Tibial artery (tissue), 4 donors: ENCODE measurements around the gene PRR33.

ENCODE experiments used
- DNase-seq, 2 donors: peaks; one replicate each; pipeline ENCODE4 v3.0.0-alpha.2; 2019
- H3K27ac ChIP-seq, 2 donors: fragments of 200-600 bp; sonication (generic) in 1 of 2; 1 replicate in 1 of 2; 2 replicates in 1 of 2; pipeline ENCODE4 v1.5.1; 2018 to 2019; ENCODE audit warnings: mild to moderate bottlenecking in 1 of 2
- H3K27me3 ChIP-seq, 2 donors: fragments of 200-600 bp; sonication (generic) in 1 of 2; one replicate each; pipeline versions ENCODE4 v1.5.1 to v1.6.0; 2016 to 2019
- H3K36me3 ChIP-seq, 3 donors: fragments of 200-600 bp; sonication (generic) in 2 of 3; one replicate each; pipeline ENCODE4 v1.5.1; 2016 to 2019; ENCODE audit warnings: mild to moderate bottlenecking in 2 of 3
- H3K4me1 ChIP-seq, 4 donors: fragments of 200-600 bp; sonication (generic) in 2 of 4; 1 replicate in 3 of 4; 2 replicates in 1 of 4; pipeline ENCODE4 v1.5.1; 2016 to 2019
- H3K4me3 ChIP-seq, 2 donors: fragments of 200-600 bp; sonication (generic) in 1 of 2; 1 replicate in 1 of 2; 2 replicates in 1 of 2; pipeline ENCODE4 v1.5.1; 2018 to 2019; ENCODE audit warnings: mild to moderate bottlenecking in 2 of 2
- H3K9me3 ChIP-seq, 3 donors: fragments of 200-600 bp; sonication (generic) in 1 of 3; one replicate each; pipeline ENCODE4 v1.5.1; 2016 to 2019
- CTCF ChIP-seq, 2 experiments: fragments of 200-600 bp in 1 of 2; fragments of 450-650 bp in 1 of 2; IDR thresholded peaks; one replicate each; pipeline ENCODE4 v1.5.1; 2017 to 2019; ENCODE audit warnings: antibody characterized with exemption in 2 of 2, mild to moderate bottlenecking in 1 of 2, moderate library complexity in 1 of 2
- intact Hi-C: fragments of 100-400 bp; cut with DNase I; formaldehyde crosslinking; loops from one replicate; pipeline ENCODE4 v1.15.0; 2023; ENCODE audit warnings: low total_unique reads

PRR33 gene

GRCh38 chr11:1890856-1891830, 552 bp downstream of the PRR33 start:
- Histone ChIP-seq H3K27me3 (peaks cover 0 to 15% of the 10 kb centered on the region in 2 donors), H3K9me3 (no peaks in the 10 kb centered on the region), H3K4me1 (peaks cover 0 to 5% (median 0%) of the 10 kb centered on the region in 4 donors), H3K36me3 (peaks cover 0 to 23% (median 0%) of the 10 kb centered on the region in 3 donors), H3K4me3 (no peak overlapping the region), H3K27ac (no peak overlapping the region)
- TF ChIP-seq CTCF (IDR thresholded peaks at IDR 0.05): no peak
- intact Hi-C loops: no loop called here
- no peak for DNase-seq

GRCh38 chr11:1889941-1890855, 1.5 kb downstream of the PRR33 start:
- Histone ChIP-seq H3K36me3 (peaks cover 0 to 24% (median 0%) of the 10 kb centered on the region in 3 donors), H3K27me3 (peaks cover 0 to 15% of the 10 kb centered on the region in 2 donors), H3K4me1 (peaks cover 0 to 5% (median 0%) of the 10 kb centered on the region in 4 donors), H3K27ac (no peak overlapping the region), H3K4me3 (no peak overlapping the region), H3K9me3 (no peaks in the 10 kb centered on the region)
- DNase-seq: no peak
- no peak for TF ChIP-seq CTCF (IDR thresholded peaks at IDR 0.05)
- intact Hi-C loops: loop anchor here (10.0 kb wide), 1 partner anchor 265 kb away; no protein-coding TSS in a partner anchor

- H3K9me3 ChIP-seq: no peaks in the 10 kb centered on the region
- peaks cover 0 to 5% (median 0%) of the 10 kb centered on the region in 4 donors for H3K4me1 ChIP-seq
- H3K27ac ChIP-seq: no peak overlapping the region
- no peak overlapping the region for H3K4me3 ChIP-seq
- intact Hi-C loops: loop anchor here (10.0 kb wide), 1 partner anchor 265 kb away; no protein-coding TSS in a partner anchor
- DNase-seq: no peak
- TF ChIP-seq CTCF (IDR thresholded peaks at IDR 0.05): no peak
- peaks cover 0 to 15% of the 10 kb centered on the region in 2 donors for H3K27me3 ChIP-seq
- peaks cover 0 to 32% (median 0%) of the 10 kb centered on the region in 3 donors for H3K36me3 ChIP-seq
Observed at GRCh38 chr11:1889224-1889930, 2.3 kb downstream of the PRR33 start.

GRCh38 chr11:1888811-1889210, 2.9 kb downstream of the PRR33 start:
- intact Hi-C loops: loop anchor here (10.0 kb wide), 1 partner anchor 266 kb away; no protein-coding TSS in a partner anchor
- Histone ChIP-seq H3K9me3 (no peaks in the 10 kb centered on the region), H3K36me3 (peaks cover 0 to 36% (median 2%) of the 10 kb centered on the region in 3 donors), H3K27ac (no peak overlapping the region), H3K27me3 (peaks cover 0 to 15% of the 10 kb centered on the region in 2 donors), H3K4me3 (no peak overlapping the region), H3K4me1 (peaks cover 0 to 5% (median 0%) of the 10 kb centered on the region in 4 donors)
- no peak for DNase-seq
- TF ChIP-seq CTCF (IDR thresholded peaks at IDR 0.05): no peak
